BE2C (cell line): ENCODE measurements around the gene RETN.
"Not testable (repeated sequence)": the region's sequence is repeated elsewhere in the genome, so short reads cannot be mapped to it uniquely, and the experiment has no call there.

Source experiments
- DNase-seq: peaks from one replicate; pipeline ENCODE4 v3.0.0-alpha.2; 2020
- H3K27me3 ChIP-seq: fragments of 250-450 bp; sonication (Bioruptor Pico); 2 replicates; pipeline ENCODE4 v1.5.1; 2020; ENCODE audit warnings: mild to moderate bottlenecking
- H3K36me3 ChIP-seq: fragments of 250-450 bp; sonication (Bioruptor Pico); 2 replicates; pipeline ENCODE4 v1.5.1; 2020; ENCODE audit warnings: mild to moderate bottlenecking
- H3K4me1 ChIP-seq: fragments of 250-450 bp; sonication (Bioruptor Pico); 2 replicates; pipeline ENCODE4 v1.5.1; 2020
- H3K4me3 ChIP-seq: 2 replicates; pipeline ENCODE4 v1.5.1; 2011; ENCODE audit warnings: low read depth, low read length
- H3K9me3 ChIP-seq: fragments of 250-450 bp; sonication (Bioruptor Pico); 2 replicates; pipeline ENCODE4 v1.5.1; 2020
- CTCF ChIP-seq: IDR thresholded peaks from 2 replicates; pipeline ENCODE4 v1.5.1; 2012; ENCODE audit warnings: mild to moderate bottlenecking, low read depth, low read length

The RETN gene

GRCh38 chr19:7641290-7642276 is 27.3 kb upstream of the RETN start:
- H3K4me3 ChIP-seq, result no peak overlapping the region
- no peaks in the 10 kb centered on the region for H3K4me1 ChIP-seq
- TF ChIP-seq CTCF, result no peak
- DNase-seq, result no peak
- H3K36me3 ChIP-seq, result no peaks in the 10 kb centered on the region
- peaks cover 22% of the 10 kb centered on the region for H3K27me3 ChIP-seq
- no peaks in the 10 kb centered on the region for H3K9me3 ChIP-seq

- Histone ChIP-seq H3K9me3 (no peaks in the 10 kb centered on the region), H3K4me3 (no peak overlapping the region), H3K4me1 (no peaks in the 10 kb centered on the region), H3K36me3 (no peaks in the 10 kb centered on the region), H3K27me3 (peaks cover 13% of the 10 kb centered on the region)
- no peak for TF ChIP-seq CTCF
- DNase-seq, result no peak
These were observed 26.4 kb upstream of the RETN start for GRCh38 chr19:7642295-7643030.

DNA sequence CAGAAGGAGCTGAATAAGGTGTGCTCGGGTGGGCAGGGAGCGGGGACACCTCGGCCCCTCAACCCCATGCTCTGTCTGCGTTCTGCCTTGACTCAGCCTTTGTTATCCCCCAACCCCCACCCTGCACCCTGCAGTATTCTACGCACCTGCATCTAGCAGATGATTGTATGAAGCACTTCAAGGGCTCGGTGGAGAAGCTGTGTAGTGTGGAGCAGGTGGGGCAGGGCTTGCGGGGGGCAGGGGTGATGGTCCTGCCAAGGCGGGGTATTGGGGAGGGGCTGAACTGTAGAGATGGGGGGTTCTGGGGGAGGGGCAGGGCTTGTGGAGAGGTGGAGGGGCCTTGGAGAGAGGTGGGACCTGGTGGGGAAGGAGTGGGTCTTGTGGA is 25.8 kb upstream of the RETN start:
- Histone ChIP-seq H3K4me3 (no peak overlapping the region), H3K4me1 (no peaks in the 10 kb centered on the region), H3K27me3 (peaks cover 8% of the 10 kb centered on the region), H3K36me3 (no peaks in the 10 kb centered on the region), H3K9me3 (no peaks in the 10 kb centered on the region)
- no peak for DNase-seq
- no peak for TF ChIP-seq CTCF

DNA sequence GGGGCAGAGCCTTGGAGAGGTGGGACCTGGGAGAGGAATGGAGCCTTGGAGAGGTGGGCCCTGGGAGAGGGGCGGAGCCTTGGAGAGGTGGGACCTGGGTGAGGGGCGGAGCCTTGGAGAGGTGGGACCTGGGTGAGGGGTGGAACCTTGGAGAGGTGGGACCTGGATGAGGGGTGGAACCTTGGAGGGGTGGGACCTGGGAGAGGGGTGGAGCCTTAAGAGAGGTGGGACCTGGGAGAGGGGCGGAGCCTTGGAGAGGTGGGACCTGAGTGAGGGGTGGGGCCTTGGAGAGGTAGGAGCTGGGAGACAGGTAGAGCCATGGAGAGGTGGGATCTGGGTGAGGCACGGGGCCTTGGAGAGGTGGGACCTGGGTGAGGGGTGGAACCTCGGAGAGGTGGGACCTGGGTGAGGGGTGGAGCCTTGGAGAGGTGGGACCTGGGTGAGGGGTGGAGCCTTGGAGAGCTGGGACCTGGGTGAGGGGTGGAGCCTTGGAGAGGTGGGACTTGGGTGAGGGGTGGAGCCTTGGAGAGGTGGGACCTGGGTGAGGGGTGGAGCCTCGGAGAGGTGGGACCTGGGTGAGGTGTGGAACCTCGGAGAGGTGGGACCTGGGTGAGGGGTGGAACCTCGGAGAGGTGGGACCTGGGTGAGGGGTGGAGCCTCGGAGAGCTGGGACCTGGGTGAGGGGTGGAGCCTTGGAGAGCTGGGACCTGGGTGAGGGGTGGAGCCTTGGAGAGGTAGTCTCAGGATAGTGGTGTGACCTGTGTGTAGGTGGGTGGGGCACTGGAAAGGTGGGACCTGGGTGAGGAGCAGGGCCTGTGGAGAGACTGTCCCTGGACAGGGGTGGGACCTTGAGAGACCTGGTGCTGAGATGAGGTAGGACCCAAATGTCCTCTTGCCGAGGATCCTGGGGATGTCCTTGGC is 25.0 kb upstream of the RETN start:
- H3K27me3 ChIP-seq, DNase-seq, H3K4me3 ChIP-seq, H3K9me3 ChIP-seq, H3K36me3 ChIP-seq, H3K4me1 ChIP-seq: not testable (repeated sequence)

- DNase-seq, result no peak
- Histone ChIP-seq H3K27me3 (peaks cover 4% of the 10 kb centered on the region; the same call in 1 of the 2 replicates), H3K36me3 (no peaks in the 10 kb centered on the region), H3K4me1 (no peaks in the 10 kb centered on the region), H3K4me3 (no peak overlapping the region), H3K9me3 (no peaks in the 10 kb centered on the region)
- no peak for TF ChIP-seq CTCF
These were observed 24.3 kb upstream of the RETN start for GRCh38 chr19:7644550-7644877.

GRCh38 chr19:7645163-7645562 is 23.7 kb upstream of the RETN start:
- no peak for TF ChIP-seq CTCF
- Histone ChIP-seq H3K36me3 (no peaks in the 10 kb centered on the region), H3K4me1 (no peaks in the 10 kb centered on the region), H3K27me3 (peaks cover 4% of the 10 kb centered on the region; the same call in 1 of the 2 replicates), H3K9me3 (no peaks in the 10 kb centered on the region), H3K4me3 (no peak overlapping the region)
- no peak for DNase-seq
